ENCODE measurements around the gene UBC. TPM values are rescaled to one million over a fixed set of nuclear protein-coding genes. Genes with fewer than 3 reads are reported as not detected.
"Not testable (repeated sequence)": the region's sequence is repeated elsewhere in the genome, so short reads cannot be mapped to it uniquely, and the experiment has no call there.

The UBC gene
- total RNA-seq, 1 experiment from 2014 or later: 880 TPM

DNA sequence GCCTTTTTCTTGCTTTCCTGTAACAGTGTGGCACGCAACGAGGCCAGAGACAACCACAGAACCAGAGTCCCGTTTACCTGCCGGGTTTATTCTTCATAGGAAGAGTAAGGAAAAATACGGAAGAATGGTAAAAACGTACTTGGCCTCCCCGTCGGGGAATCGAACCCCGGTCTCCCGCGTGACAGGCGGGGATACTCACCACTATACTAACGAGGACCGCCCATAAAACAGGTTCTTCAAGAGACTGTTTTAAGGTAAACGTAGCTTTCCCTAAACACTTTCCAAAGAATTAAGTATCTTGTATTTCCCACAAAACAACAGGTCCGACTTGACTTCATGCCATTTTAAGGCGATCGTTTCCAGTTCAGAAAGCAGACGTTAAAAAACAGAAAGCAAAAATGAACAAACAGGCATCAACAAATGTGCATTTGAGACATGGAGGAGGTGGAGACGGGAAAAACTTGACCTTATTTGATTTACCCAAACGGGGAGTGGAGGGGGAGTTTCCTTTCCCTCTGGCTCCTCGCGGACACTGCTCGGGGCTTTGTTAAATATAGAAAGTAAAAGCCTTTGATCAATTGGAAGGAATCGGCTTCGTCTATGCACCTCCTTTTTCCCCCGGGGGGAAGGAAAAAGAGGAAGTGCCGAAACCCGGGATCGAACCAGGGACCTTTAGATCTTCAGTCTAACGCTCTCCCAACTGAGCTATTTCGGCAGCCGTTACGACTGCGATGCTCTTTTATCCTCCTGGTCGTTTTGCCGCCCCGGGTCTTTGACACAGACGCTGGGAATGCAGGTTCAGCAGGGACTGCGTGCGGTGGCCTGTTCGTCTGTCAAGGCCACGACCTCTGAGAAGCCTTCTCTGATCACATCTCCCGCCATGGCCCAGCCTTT lies 13.0 kb upstream of the UBC start:
- POLR2A ChIA-PET: interaction anchor here (1.1 to 1.3 kb wide), 4 partner anchors 8 to 13 kb away, joined by 4 to 5 read pairs (median 4); partner anchors contain the start of gene UBC
- H3K4me3 ChIP-seq (ENCODE audit: low read depth, low read length): peak overlapping the region; percentile 86
- H3K36me3 ChIP-seq (ENCODE audit: control insufficient read depth, insufficient read depth, low read length): no peaks in the 10 kb centered on the region

DNA sequence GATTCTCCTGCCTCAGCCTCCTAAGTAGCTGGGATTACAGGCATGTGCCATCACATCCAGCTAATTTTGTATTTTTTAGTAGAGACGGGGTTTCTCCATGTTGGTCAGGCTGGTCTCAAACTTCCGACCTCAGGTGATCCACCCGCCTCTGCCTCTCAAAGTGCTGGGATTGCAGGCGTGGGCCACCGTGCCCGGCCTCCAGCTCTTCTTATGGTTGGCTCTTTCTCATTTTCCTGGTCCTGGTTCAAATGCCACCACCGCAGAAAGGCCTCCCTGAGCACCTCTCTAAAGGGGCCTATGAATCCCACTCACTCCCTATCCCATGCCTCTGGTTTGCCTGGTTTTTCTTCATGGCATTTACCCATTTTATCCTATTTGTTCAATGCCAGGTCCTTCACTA lies 11.3 kb upstream of the UBC start:
- H3K27me3 ChIP-seq (replicated peaks; ENCODE audit: control insufficient read depth, insufficient read depth, low read length); POLR2A ChIA-PET; H3K4me3 ChIP-seq (ENCODE audit: low read depth, low read length); H3K9me3 Mint-ChIP-seq (ENCODE audit: unreplicated experiment); H3K4me3 Mint-ChIP-seq (ENCODE audit: unreplicated experiment); CTCF ChIA-PET; H3K36me3 ChIP-seq (ENCODE audit: control insufficient read depth, insufficient read depth, low read length); H3K9me3 ChIP-seq; DNase-seq; H3K27ac Mint-ChIP-seq (ENCODE audit: unreplicated experiment); intact Hi-C loops (cut with micrococcal nuclease; ENCODE audit: unreplicated experiment); BruUV-seq (replicated peaks): not testable (repeated sequence)
- H3K4me1 ChIP-seq: peaks cover 12% of the 10 kb centered on the region
- peaks cover 42% of the 10 kb centered on the region for H3K36me3 Mint-ChIP-seq (ENCODE audit: insufficient read depth, unreplicated experiment)
- H3K27me3 Mint-ChIP-seq (ENCODE audit: insufficient read depth, unreplicated experiment): peaks cover 10% of the 10 kb centered on the region
- peaks cover 38% of the 10 kb centered on the region for H3K4me1 Mint-ChIP-seq (ENCODE audit: low read depth, unreplicated experiment)

More for the DNA sequence above, 13.0 kb upstream of the UBC start:
- peaks cover 5% of the 10 kb centered on the region for H3K27me3 Mint-ChIP-seq (ENCODE audit: insufficient read depth, unreplicated experiment)
- peaks cover 27% of the 10 kb centered on the region for H3K36me3 Mint-ChIP-seq (ENCODE audit: insufficient read depth, unreplicated experiment)
- Histone ChIP-seq H3K9me3 (no peaks in the 10 kb centered on the region), H3K27me3 (replicated peaks; ENCODE audit: control insufficient read depth, insufficient read depth, low read length) (no peaks in the 10 kb centered on the region), H3K4me1 (peaks cover 5% of the 10 kb centered on the region; the same call in 1 of the 2 replicates)
- peak; percentile 92 to 95 for DNase-seq
- no peaks in the 10 kb centered on the region for H3K9me3 Mint-ChIP-seq (ENCODE audit: unreplicated experiment)
- H3K27ac Mint-ChIP-seq (ENCODE audit: unreplicated experiment): peak overlapping the region; percentile 100
- peak overlapping the region; percentile 92 for H3K4me3 Mint-ChIP-seq (ENCODE audit: unreplicated experiment)
- TF ChIP-seq, protein P1, sequence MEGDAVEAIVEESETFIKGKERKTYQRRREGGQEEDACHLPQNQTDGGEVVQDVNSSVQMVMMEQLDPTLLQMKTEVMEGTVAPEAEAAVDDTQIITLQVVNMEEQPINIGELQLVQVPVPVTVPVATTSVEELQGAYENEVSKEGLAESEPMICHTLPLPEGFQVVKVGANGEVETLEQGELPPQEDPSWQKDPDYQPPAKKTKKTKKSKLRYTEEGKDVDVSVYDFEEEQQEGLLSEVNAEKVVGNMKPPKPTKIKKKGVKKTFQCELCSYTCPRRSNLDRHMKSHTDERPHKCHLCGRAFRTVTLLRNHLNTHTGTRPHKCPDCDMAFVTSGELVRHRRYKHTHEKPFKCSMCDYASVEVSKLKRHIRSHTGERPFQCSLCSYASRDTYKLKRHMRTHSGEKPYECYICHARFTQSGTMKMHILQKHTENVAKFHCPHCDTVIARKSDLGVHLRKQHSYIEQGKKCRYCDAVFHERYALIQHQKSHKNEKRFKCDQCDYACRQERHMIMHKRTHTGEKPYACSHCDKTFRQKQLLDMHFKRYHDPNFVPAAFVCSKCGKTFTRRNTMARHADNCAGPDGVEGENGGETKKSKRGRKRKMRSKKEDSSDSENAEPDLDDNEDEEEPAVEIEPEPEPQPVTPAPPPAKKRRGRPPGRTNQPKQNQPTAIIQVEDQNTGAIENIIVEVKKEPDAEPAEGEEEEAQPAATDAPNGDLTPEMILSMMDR (IDR thresholded peaks at IDR 0.05; ENCODE audit: insufficient read depth in 1 of 2, low read depth in 1 of 2, low read length in 1 of 2, severe bottlenecking in 1 of 2, unreplicated experiment in 1 of 2): no peak
- intact Hi-C loops (cut with micrococcal nuclease; ENCODE audit: unreplicated experiment): loop anchor here (1.0 kb wide), 2 partner anchors 10 to 12 kb away; no protein-coding TSS in a partner anchor
- no TSS peak for BruUV-seq (replicated peaks)
- H3K4me1 Mint-ChIP-seq (ENCODE audit: low read depth, unreplicated experiment): peaks cover 27% of the 10 kb centered on the region
- CTCF ChIA-PET: interaction anchor here (1.4 kb wide), 1 partner anchor 12 kb away, joined by 12 read pairs; no protein-coding TSS in a partner anchor

DNA sequence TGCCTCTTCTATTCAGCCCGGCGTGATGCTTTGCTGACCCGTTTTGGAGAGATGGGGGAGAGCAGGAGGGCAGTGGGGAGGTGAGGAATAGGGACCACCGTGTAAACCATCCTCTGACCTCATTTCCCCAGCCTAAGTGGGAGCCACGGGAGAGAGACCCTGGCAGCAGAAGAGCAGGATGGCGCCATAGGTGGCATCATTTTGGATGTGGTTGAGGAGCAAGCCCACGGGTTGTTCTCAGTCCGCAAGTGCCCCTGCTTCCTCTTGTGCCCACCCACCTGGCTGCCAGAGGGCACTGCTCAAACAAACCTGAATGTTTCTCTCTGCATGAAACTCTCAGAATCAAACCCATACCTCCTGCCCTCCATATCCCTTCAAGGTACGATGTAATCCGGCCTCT lies 10.7 kb upstream of the UBC start:
- ChIA-PET CTCF (no interaction called here), POLR2A (no interaction called here)
- Mint-ChIP-seq H3K27me3 (ENCODE audit: insufficient read depth, unreplicated experiment) (peaks cover 10% of the 10 kb centered on the region), H3K4me1 (ENCODE audit: low read depth, unreplicated experiment) (peaks cover 38% of the 10 kb centered on the region), H3K9me3 (ENCODE audit: unreplicated experiment) (no peaks in the 10 kb centered on the region), H3K36me3 (ENCODE audit: insufficient read depth, unreplicated experiment) (peaks cover 47% of the 10 kb centered on the region), H3K27ac (ENCODE audit: unreplicated experiment) (no peak overlapping the region), H3K4me3 (ENCODE audit: unreplicated experiment) (peak overlapping the region; percentile 38)
- H3K4me3 ChIP-seq (ENCODE audit: low read depth, low read length): no peak overlapping the region
- H3K27me3 ChIP-seq (replicated peaks; ENCODE audit: control insufficient read depth, insufficient read depth, low read length): no peaks in the 10 kb centered on the region
- H3K9me3 ChIP-seq: no peaks in the 10 kb centered on the region
- intact Hi-C loops (cut with micrococcal nuclease; ENCODE audit: unreplicated experiment): no loop called here
- no peaks in the 10 kb centered on the region for H3K36me3 ChIP-seq (ENCODE audit: control insufficient read depth, insufficient read depth, low read length)
- H3K4me1 ChIP-seq: peaks cover 14% of the 10 kb centered on the region
- no TSS peak for BruUV-seq (replicated peaks)
- DNase-seq: no peak
- TF ChIP-seq, protein P1 (IDR thresholded peaks at IDR 0.05; ENCODE audit: insufficient read depth in 1 of 2, low read depth in 1 of 2, low read length in 1 of 2, severe bottlenecking in 1 of 2, unreplicated experiment in 1 of 2): no peak

All from Caco-2 (cell line).